Vagina (tissue), 2 donors: ENCODE results near the gene DGKG.

ENCODE experiments used
- POLR2A ChIP-seq, 2 donors: fragments of 450-650 bp; IDR thresholded peaks; one replicate each; pipeline ENCODE4 v1.6.1; 2017; ENCODE audit warnings: antibody characterized with exemption in 2 of 2, mild to moderate bottlenecking in 2 of 2, moderate library complexity in 2 of 2
- TF ChIP-seq, protein P1 (sequence below), 3 experiments: fragments of 450-650 bp in 2 of 3; fragments of 200-600 bp in 1 of 3; sonication (generic) in 1 of 3; IDR thresholded peaks; one replicate each; pipeline ENCODE4 v1.5.1; 2017 to 2019; ENCODE audit warnings: antibody characterized with exemption in 3 of 3, mild to moderate bottlenecking in 2 of 3, moderate library complexity in 2 of 3

DNA sequence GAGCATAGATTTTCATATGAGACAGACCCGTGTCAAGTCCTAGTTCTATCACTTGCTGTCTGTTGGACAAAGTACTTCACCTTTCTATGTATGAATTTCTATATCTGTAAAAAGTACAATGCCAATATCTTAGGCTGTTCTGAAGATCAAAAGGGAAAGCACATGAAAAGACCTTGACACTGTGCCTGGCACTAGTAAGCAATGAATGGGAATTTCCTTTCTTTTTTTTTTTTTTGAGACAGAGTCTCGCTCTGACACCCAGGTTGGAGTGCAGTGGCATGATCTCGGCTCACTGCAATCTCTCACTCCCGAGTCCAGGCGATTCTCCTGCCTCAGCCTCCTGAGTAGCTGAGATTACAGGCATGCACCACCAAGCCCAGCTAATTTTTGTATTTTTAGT is 217.8 kb downstream of the DGKG start:
- TF ChIP-seq, protein P1, sequence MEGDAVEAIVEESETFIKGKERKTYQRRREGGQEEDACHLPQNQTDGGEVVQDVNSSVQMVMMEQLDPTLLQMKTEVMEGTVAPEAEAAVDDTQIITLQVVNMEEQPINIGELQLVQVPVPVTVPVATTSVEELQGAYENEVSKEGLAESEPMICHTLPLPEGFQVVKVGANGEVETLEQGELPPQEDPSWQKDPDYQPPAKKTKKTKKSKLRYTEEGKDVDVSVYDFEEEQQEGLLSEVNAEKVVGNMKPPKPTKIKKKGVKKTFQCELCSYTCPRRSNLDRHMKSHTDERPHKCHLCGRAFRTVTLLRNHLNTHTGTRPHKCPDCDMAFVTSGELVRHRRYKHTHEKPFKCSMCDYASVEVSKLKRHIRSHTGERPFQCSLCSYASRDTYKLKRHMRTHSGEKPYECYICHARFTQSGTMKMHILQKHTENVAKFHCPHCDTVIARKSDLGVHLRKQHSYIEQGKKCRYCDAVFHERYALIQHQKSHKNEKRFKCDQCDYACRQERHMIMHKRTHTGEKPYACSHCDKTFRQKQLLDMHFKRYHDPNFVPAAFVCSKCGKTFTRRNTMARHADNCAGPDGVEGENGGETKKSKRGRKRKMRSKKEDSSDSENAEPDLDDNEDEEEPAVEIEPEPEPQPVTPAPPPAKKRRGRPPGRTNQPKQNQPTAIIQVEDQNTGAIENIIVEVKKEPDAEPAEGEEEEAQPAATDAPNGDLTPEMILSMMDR (IDR thresholded peaks at IDR 0.05) = no peak
- no peak for TF ChIP-seq POLR2A (IDR thresholded peaks at IDR 0.05)
